Bronchial epithelial cell (primary cell): ENCODE data around the gene AMOTL1. TPM values are rescaled to one million over a fixed set of nuclear protein-coding genes. Genes with fewer than 3 reads are reported as not detected.

Source experiments
- DNase-seq: peaks from one replicate; pipeline ENCODE4 v3.0.0-alpha.2; 2010; ENCODE audit warnings: low read depth
- FAIRE-seq: peaks from 2 replicates; lab custom pipeline; 2011; peaks lifted over from hg19 to GRCh38; lab: Jason Lieb, UNC
- H3K27me3 ChIP-seq: 2 replicates; pipeline ENCODE4 v1.5.1; 2011; ENCODE audit warnings: low read length; ENCODE audit not compliant: control insufficient read depth, insufficient read depth
- H3K36me3 ChIP-seq: 2 replicates; pipeline ENCODE4 v1.5.1; 2011; ENCODE audit warnings: low read length; ENCODE audit not compliant: control insufficient read depth, insufficient read depth
- H3K4me3 ChIP-seq: 2 replicates; pipeline ENCODE4 v1.5.1; 2011; ENCODE audit warnings: mild to moderate bottlenecking, low read depth, low read length, control low read depth
- total RNA-seq: library from RNA; depleted of rRNA; stranded (reverse); fragments of >200 nt; gene quantifications from 2 replicates; pipeline ENCODE4 v1.2.1, GENCODE V29; 2014
- TF ChIP-seq, protein P1 (sequence below): IDR thresholded peaks from 2 replicates; pipeline ENCODE4 v1.5.1; 2011; ENCODE audit warnings: mild to moderate bottlenecking, moderate library complexity, low read length, control low read depth, inconsistent platforms; ENCODE audit not compliant: insufficient read depth, severe bottlenecking

Gene AMOTL1
- total RNA-seq, 1 donor from 2014 or later: 64.8 TPM

DNA sequence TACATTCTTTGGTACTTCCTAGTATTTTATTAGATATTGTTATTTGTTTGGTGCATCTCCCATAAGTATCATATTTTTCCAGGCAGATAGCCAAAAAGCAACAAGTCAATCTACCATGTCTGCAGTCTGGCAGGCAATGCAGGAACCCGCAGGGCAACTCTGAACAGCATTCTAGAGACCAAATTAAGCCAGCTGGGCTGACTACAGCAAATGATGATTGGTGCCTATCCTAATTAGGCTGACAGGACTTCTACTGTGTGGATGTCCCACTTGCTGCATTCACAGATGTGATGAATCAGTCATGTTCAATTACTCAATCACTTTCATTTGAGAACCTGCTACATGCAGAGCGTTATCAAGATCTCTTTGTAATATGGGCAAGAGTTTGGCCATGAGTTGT is 40.3 kb upstream of the AMOTL1 start:
- Histone ChIP-seq H3K36me3 (peaks cover 7% of the 10 kb centered on the region), H3K27me3 (no peaks in the 10 kb centered on the region), H3K4me3 (no peak overlapping the region)
- no peak for DNase-seq
- TF ChIP-seq, protein P1, sequence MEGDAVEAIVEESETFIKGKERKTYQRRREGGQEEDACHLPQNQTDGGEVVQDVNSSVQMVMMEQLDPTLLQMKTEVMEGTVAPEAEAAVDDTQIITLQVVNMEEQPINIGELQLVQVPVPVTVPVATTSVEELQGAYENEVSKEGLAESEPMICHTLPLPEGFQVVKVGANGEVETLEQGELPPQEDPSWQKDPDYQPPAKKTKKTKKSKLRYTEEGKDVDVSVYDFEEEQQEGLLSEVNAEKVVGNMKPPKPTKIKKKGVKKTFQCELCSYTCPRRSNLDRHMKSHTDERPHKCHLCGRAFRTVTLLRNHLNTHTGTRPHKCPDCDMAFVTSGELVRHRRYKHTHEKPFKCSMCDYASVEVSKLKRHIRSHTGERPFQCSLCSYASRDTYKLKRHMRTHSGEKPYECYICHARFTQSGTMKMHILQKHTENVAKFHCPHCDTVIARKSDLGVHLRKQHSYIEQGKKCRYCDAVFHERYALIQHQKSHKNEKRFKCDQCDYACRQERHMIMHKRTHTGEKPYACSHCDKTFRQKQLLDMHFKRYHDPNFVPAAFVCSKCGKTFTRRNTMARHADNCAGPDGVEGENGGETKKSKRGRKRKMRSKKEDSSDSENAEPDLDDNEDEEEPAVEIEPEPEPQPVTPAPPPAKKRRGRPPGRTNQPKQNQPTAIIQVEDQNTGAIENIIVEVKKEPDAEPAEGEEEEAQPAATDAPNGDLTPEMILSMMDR: no peak
- FAIRE-seq: no peak

DNA sequence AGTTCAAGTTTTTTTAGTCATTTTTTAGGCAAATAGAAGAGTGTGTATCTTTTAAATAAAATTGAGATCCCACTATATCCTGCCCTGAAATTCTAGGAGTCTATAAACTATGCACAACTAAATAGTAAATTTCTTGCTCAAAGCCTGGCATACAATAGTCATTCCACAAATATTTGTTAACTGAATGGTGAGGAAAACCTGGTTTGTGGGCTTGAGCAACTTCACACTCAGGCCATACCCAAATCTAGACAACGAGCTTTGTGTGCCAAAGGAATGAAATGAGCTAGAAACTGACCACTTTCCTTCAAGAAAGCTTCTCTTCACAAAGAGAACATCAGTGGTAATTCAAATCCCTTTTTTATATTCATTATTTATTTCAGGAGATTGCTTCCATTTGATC is 39.6 kb upstream of the AMOTL1 start:
- peaks cover 10% of the 10 kb centered on the region for H3K36me3 ChIP-seq
- H3K4me3 ChIP-seq: no peak overlapping the region
- H3K27me3 ChIP-seq: no peaks in the 10 kb centered on the region
- no peak for FAIRE-seq
- TF ChIP-seq, protein P1: no peak
- DNase-seq: peak; percentile 53

DNA sequence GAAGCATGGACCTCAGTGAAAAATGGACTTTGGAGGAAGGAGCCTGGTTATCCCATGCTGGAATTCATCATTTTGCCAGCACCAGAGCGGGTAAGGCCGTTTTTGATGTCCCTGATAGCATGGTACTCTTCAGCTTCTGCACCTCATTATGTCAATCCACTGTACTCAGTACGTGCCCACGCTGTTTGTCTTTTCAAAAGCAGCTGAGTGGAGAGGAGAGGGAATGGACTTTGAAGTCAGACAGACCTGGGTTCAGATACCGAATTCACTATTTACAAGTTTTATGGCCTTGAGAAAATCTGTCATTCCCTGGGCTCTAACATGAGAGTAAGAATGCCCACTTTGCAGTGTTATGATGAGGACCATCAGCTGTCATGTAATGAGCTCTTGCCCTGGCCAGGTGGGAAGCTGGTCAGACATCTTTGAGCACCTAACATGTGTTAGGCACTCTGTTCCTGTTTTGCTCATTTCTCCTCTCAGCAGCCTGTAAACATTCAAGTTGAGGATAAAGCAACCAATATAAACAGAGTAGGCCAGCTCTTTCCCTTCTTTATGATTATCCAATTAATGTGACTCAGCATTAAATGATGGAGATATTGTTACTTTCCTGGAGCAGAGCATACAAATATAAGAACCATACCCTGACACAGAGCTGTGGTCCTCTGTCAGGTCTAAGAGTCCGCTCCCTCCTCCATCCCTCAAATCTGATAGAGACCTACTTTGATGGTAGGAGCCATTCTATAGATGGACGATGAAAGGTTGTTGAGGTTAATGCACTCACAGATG is 39.0 kb upstream of the AMOTL1 start:
- Histone ChIP-seq H3K4me3 (no peak overlapping the region), H3K36me3 (peaks cover 10% of the 10 kb centered on the region), H3K27me3 (no peaks in the 10 kb centered on the region)
- TF ChIP-seq, protein P1: no peak
- DNase-seq (no peak), FAIRE-seq (peak; percentile 40)

DNA sequence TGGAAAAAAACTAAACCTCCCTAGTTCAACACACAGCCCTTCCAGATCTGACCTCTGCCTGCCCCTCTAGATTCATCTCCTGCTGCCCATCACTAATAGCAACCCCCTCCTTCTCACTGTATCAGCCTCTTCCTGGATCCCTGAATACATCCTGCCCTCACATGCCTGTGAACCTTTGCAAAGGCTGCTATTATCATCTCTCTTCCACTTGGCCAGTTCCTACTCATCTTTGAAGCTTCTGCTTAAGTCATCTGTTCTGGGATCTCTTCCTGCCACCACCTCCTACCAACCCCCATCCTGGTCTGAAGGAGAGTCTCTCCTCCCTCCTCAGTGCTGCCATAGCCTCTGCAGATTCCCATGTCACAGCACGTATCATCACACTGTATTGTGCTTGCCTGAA is 38.0 kb upstream of the AMOTL1 start:
- Histone ChIP-seq H3K4me3 (no peak overlapping the region), H3K27me3 (no peaks in the 10 kb centered on the region), H3K36me3 (peaks cover 10% of the 10 kb centered on the region)
- FAIRE-seq (no peak), DNase-seq (no peak)
- TF ChIP-seq, protein P1: no peak

DNA sequence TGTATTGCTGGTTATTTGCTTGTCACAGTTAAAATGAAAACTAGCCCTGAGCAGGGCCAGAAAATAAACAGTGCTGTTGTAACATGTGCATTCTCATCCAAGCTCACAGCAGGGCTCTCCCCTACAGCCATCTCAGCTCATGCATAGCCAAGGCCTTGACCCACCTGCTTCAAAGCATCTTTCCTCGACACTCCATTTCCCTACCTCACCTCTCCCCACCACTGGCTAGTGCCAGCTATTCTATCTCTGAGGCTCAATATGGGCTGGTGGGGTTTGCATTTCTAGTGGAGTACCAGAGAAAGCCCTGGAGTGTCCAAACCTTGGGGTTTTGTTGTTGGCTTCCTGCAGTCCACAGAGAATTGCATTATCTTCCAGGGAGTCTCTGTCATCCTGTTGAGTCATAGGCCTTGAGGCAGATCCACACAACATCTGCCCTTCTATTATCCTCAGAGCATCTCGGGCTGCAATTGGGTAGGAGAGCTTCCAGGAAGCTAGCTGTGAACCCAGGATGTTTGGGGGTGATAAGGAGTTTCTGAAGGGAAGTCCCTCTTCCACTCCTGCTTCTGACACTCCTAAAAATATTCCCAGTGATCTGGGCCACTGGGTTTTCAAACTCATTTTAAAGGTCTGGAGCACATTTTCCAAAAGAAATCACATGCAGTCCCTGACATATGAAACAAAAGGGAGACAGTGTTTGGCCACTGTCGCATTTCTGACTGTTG is 36.1 kb upstream of the AMOTL1 start:
- FAIRE-seq (peak; percentile 36), DNase-seq (peak; percentile 88)
- Histone ChIP-seq H3K27me3 (no peaks in the 10 kb centered on the region), H3K4me3 (no peak overlapping the region), H3K36me3 (peaks cover 10% of the 10 kb centered on the region)
- TF ChIP-seq, protein P1: no peak
